HUDEP-2 (cell line): Measurements from ENCODE around the gene PRND.
"Not testable (repeated sequence)": the region's sequence is repeated elsewhere in the genome, so short reads cannot be mapped to it uniquely, and the experiment has no call there.

ENCODE experiments used
- DNase-seq, 76 experiments: peaks; one replicate each; lab custom pipeline; 2025; ENCODE audit not compliant: unreplicated experiment in 76 of 76; lab: John Stamatoyannopoulos, UW

Gene PRND

DNA sequence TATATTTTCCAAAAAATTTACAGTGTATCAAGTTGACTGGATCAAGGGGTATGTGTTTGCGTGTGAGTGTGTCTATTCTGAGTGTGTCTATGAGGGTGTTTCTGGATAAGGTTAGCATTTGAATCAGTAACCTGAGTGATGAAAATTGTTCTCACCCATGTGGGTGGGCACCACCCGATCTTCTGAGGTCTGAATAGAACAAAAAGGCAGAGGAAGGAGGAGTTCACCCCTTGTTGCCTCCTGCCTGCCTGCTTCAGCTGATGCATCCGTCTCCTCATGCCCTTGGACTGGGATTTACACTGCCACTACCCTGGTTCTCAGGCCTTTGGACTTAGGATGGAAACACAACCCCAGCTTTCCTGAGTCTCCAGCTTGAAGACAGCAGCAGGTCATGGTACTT, 13.7 kb upstream of the PRND start:
- DNase-seq = no peak

- DNase-seq = no peak
Measured at GRCh38 chr20:4708856-4709255, 12.9 kb upstream of the PRND start.

GRCh38 chr20:4709261-4710105, 12.2 kb upstream of the PRND start:
- no peak for DNase-seq

- DNase-seq = no peak
Measured at GRCh38 chr20:4710106-4710475, 11.6 kb upstream of the PRND start.

DNA sequence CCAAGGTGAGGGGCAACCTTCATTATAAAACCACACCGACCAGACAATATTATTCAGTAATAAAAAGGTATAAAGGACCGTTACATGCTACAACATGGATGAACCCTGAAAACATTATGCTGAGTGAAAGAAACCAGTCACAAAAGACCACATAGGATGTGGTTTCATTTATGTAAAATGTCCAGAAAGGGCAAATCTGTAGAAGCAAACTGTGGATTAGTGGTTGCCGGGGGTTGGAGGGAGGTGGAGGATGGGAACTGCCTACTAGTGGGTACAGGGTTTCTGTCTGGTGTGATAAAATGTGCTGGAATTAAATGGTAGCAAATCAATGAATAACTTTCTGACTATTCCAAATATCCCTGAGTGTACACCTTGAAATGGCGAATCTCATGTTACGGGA, 10.2 kb upstream of the PRND start:
- DNase-seq = no peak

DNA sequence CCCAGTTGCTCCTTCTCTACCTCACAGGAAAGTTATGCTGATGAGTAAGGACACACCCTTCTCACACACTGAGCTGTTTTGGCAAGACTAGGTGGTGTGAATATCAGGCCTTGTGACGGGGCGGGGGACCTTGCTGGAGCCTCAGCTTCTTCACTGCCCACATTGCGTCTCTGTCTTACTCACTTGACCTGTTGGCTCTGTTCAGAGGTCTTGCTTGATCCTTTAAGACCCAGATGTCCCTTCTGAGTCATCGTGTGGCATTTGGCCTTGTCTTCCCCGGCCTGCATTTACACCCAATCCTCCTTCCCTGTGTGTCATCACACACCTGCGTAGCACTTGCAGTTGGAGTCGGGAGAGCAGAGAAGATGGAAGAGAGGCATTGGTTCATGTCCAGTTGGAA, 8.3 kb upstream of the PRND start:
- no peak for DNase-seq

- DNase-seq = no peak
Measured at GRCh38 chr20:4714818-4715217, 6.9 kb upstream of the PRND start.

DNA sequence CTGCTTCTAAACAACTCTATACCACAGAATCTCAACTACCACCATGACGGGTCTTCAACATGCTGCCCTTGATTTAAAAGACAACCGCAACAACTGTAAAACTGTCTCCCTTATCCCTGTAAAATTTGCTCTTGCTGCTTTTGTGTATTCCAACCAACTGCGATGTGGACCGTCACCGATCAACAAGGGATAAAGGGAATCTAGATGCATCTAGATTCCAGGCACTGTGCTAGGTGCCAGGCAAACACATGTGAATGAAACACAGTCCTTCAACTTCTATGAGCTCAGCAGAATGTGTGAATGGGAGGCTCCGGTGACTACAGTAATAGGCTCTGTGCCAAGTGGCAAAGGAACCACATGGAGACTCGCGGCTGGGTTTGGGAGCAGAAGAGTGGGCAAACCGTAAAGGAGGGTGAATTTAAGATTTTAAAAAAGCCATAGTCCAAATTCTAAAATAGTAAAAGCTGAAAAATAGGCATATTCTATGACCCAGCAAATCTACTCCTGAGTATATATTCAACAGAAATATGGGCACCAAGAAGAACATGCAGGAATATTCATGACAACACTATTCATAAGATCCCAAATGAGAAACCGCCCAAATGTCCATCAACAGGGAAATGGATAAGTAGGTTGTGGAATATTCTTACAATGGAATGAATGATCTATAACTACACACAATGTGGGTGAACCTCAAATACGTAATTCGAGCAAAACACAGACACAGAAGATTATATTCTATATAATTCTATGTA, 3.7 kb upstream of the PRND start:
- DNase-seq = no peak

DNA sequence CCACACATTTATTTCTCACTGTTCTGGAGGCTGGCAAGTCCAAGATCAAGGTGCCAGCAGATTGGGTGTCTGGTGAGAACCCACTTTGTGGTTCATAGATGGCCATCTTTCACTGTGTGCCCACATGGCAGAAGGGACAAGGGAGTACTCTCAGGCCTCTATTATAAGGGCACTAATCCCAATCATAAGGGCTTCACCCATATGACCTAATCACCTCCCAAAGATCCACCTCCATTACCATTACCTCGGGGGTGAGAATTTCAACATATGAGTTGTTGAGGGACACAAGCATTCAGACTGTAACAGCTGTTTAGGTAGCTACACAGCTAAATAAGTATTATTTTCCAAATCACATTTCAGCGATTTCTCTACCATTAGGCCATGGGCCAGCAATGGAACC, 2.5 kb upstream of the PRND start:
- peak in 1 of 76 experiments; percentile 0 for DNase-seq

GRCh38 chr20:4720041-4720976, 1.4 kb upstream of the PRND start:
- peak in 44 of 76 experiments; percentile 1 to 56 (median 22) for DNase-seq

- DNase-seq = peak in 1 of 76 experiments; percentile 7
Measured at GRCh38 chr20:4720977-4721349, 746 bp upstream of the PRND start.

GRCh38 chr20:4722571-4722970, 862 bp downstream of the PRND start:
- DNase-seq = no peak

DNA sequence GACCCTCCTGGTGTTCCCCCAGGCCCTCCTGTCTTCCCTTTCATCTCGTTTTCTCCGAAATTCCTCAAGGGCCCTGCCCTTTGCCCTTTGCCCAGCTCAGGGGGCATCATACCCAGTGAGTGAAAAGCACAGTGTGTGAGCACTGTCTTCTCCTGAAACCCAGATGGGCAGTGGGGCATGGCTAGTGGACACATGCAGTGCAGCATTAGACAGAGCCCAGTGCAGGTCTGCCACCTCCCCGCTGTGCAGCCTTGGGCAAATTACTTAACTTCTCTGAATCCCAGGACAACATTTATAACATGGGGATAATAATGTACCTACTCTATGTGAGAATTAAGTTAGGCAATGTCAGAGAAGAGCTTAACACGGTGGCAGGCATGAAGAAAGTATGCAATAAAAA, 1.3 kb downstream of the PRND start:
- DNase-seq = no peak

- not testable (repeated sequence) for DNase-seq
Measured at GRCh38 chr20:4723553-4723952, 1.8 kb downstream of the PRND start.

DNA sequence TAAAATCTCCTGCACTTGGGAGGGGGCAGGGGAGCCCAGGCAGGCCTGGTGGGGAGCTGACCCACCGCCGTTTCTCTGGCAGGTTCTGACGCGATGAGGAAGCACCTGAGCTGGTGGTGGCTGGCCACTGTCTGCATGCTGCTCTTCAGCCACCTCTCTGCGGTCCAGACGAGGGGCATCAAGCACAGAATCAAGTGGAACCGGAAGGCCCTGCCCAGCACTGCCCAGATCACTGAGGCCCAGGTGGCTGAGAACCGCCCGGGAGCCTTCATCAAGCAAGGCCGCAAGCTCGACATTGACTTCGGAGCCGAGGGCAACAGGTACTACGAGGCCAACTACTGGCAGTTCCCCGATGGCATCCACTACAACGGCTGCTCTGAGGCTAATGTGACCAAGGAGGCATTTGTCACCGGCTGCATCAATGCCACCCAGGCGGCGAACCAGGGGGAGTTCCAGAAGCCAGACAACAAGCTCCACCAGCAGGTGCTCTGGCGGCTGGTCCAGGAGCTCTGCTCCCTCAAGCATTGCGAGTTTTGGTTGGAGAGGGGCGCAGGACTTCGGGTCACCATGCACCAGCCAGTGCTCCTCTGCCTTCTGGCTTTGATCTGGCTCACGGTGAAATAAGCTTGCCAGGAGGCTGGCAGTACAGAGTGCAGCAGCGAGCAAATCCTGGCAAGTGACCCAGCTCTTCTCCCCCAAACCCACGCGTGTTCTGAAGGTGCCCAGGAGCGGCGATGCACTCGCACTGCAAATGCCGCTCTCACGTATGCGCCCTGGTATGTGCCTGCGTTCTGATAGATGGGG, 3.0 kb downstream of the PRND start:
- DNase-seq = no peak

GRCh38 chr20:4725263-4725550, 3.5 kb downstream of the PRND start:
- DNase-seq = no peak

- DNase-seq = no peak
Measured at GRCh38 chr20:4726710-4727397, 5.1 kb downstream of the PRND start.

GRCh38 chr20:4728120-4728760, 6.5 kb downstream of the PRND start:
- no peak for DNase-seq

GRCh38 chr20:4729265-4729664, 7.6 kb downstream of the PRND start:
- DNase-seq = no peak
